KMS-11 (cell line): ENCODE results near the gene RSF1.
"Not testable (repeated sequence)": the region's sequence is repeated elsewhere in the genome, so short reads cannot be mapped to it uniquely, and the experiment has no call there.

ENCODE experiments used
- H2AFZ ChIP-seq: fragments of 200-600 bp; sonication (generic); 2 replicates; pipeline ENCODE4 v1.6.1; 2016; ENCODE audit warnings: antibody characterized with exemption, mixed run types, low read depth
- H3K27ac ChIP-seq: fragments of 200-600 bp; sonication (generic); 2 replicates; pipeline ENCODE4 v1.6.1; 2016; ENCODE audit warnings: mild to moderate bottlenecking, mixed run types
- H3K27me3 ChIP-seq: fragments of 200-600 bp; sonication (generic); 2 replicates; pipeline ENCODE4 v1.6.1; 2017; ENCODE audit warnings: mild to moderate bottlenecking, low read depth, mixed run types, moderate library complexity; ENCODE audit not compliant: insufficient read depth
- H3K36me3 ChIP-seq: fragments of 200-600 bp; sonication (generic); 2 replicates; pipeline ENCODE4 v1.6.1; 2017; ENCODE audit warnings: mild to moderate bottlenecking, mixed run types; ENCODE audit not compliant: insufficient read depth
- H3K4me1 ChIP-seq: fragments of 200-600 bp; sonication (generic); 2 replicates; pipeline ENCODE4 v1.6.1; 2016; ENCODE audit warnings: mild to moderate bottlenecking, low read depth, mixed run types; ENCODE audit not compliant: poor library complexity, severe bottlenecking
- H3K4me2 ChIP-seq: fragments of 200-600 bp; sonication (generic); 2 replicates; pipeline ENCODE4 v1.7.0; 2016; ENCODE audit warnings: mild to moderate bottlenecking, mixed run types
- H3K4me3 ChIP-seq: fragments of 200-600 bp; sonication (generic); IDR thresholded peaks from 2 replicates; pipeline ENCODE4 v1.6.1; 2017; ENCODE audit warnings: low read depth, low read length, mixed read lengths; ENCODE audit not compliant: insufficient read depth
- H3K79me2 ChIP-seq: fragments of 200-600 bp; sonication (generic); 2 replicates; pipeline ENCODE4 v1.6.1; 2016; ENCODE audit warnings: low read depth, mixed run types; ENCODE audit not compliant: insufficient read depth
- H3K9ac ChIP-seq: fragments of 200-600 bp; sonication (generic); 2 replicates; pipeline ENCODE4 v1.6.1; 2016; ENCODE audit warnings: mild to moderate bottlenecking, mixed run types
- H4K20me1 ChIP-seq: fragments of 200-600 bp; sonication (generic); 2 replicates; pipeline ENCODE4 v1.6.1; 2016; ENCODE audit warnings: mild to moderate bottlenecking, mixed run types; ENCODE audit not compliant: insufficient read depth
- TF ChIP-seq, protein P1 (sequence below): fragments of 200-600 bp; sonication (generic); conservative IDR thresholded peaks from 2 replicates; pipeline ENCODE4 v1.6.1; 2017; ENCODE audit warnings: low read depth, mild to moderate bottlenecking, antibody characterized with exemption, low read length, moderate library complexity, mixed read lengths

The RSF1 gene

DNA sequence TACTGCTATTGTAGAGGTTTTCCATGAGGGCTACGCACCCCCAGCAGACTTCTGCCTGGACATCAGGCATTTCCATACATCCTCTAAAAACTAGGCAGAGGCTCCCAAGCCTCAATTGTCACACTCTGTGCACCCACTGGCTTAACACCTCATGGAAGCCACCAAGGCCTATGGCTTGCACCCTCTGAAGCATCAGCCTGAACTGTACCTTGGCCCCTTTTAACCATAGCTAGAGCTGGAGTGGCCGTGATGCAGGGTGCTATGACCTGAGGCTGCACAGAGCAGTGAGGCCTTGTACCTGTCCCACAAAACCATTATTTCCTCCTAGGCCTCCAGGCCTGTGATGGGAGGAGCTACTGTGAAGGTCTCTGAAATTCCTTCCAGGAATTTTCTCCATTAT, 34.3 kb upstream of the RSF1 start:
- TF ChIP-seq, protein P1, sequence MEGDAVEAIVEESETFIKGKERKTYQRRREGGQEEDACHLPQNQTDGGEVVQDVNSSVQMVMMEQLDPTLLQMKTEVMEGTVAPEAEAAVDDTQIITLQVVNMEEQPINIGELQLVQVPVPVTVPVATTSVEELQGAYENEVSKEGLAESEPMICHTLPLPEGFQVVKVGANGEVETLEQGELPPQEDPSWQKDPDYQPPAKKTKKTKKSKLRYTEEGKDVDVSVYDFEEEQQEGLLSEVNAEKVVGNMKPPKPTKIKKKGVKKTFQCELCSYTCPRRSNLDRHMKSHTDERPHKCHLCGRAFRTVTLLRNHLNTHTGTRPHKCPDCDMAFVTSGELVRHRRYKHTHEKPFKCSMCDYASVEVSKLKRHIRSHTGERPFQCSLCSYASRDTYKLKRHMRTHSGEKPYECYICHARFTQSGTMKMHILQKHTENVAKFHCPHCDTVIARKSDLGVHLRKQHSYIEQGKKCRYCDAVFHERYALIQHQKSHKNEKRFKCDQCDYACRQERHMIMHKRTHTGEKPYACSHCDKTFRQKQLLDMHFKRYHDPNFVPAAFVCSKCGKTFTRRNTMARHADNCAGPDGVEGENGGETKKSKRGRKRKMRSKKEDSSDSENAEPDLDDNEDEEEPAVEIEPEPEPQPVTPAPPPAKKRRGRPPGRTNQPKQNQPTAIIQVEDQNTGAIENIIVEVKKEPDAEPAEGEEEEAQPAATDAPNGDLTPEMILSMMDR = no peak
- H3K79me2 ChIP-seq = no peaks in the 10 kb centered on the region
- no peak overlapping the region for H3K4me3 ChIP-seq
- no peaks in the 10 kb centered on the region for H3K4me1 ChIP-seq
- H4K20me1 ChIP-seq = no peaks in the 10 kb centered on the region
- H3K36me3 ChIP-seq = no peaks in the 10 kb centered on the region
- H2AFZ ChIP-seq = no peak overlapping the region
- H3K9ac ChIP-seq = no peak overlapping the region
- no peak overlapping the region for H3K27ac ChIP-seq
- no peaks in the 10 kb centered on the region for H3K27me3 ChIP-seq
- no peak overlapping the region for H3K4me2 ChIP-seq

DNA sequence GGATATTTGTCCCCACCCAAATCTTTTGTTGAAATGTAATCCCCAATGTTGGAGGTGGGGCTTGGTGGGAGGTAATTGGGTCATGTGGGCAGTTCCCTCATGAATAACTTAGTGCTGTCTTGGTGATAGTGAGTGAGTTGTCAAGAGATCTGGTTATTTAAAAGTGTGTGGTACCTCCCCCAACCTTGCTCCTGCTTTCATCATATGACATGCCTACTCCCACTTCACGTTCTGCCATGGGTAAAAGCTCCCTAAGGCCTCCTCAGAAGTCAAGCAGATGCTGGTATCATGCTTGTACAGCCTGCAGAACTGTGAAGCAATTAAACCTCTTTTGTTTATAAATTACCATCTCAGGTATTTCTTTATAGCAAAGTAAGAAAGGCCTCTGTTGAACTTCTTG, 31.0 kb upstream of the RSF1 start:
- TF ChIP-seq, protein P1 = no peak
- Histone ChIP-seq H3K27me3 (no peaks in the 10 kb centered on the region), H3K4me3 (no peak overlapping the region), H3K9ac (no peak overlapping the region), H4K20me1 (no peaks in the 10 kb centered on the region), H3K4me1 (no peaks in the 10 kb centered on the region), H3K79me2 (no peaks in the 10 kb centered on the region), H3K36me3 (no peaks in the 10 kb centered on the region), H3K4me2 (no peak overlapping the region), H2AFZ (no peak overlapping the region), H3K27ac (no peak overlapping the region)

DNA sequence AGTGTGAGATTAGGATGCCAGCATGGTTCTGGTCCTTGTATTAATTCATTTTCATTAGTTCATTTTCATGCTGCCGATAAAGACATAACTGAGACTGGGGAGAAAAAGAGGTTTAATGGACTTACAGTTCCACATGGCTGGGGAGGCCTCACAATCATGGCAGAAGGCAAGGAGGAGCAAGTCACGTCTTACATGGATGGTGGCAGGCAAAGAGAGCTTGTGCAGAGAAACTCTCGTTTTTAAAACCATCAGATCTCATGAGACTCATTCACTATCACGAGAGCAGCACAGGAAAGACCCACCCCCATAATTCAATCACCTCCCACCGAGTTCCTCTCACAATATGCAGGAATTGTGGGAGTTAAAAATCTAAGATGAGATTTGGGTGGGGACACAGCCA, 23.2 kb upstream of the RSF1 start:
- H3K4me3 ChIP-seq, H3K4me2 ChIP-seq, H3K4me1 ChIP-seq, H3K27me3 ChIP-seq, H3K9ac ChIP-seq, H3K79me2 ChIP-seq, H2AFZ ChIP-seq, H4K20me1 ChIP-seq, H3K27ac ChIP-seq, H3K36me3 ChIP-seq: not testable (repeated sequence)

DNA sequence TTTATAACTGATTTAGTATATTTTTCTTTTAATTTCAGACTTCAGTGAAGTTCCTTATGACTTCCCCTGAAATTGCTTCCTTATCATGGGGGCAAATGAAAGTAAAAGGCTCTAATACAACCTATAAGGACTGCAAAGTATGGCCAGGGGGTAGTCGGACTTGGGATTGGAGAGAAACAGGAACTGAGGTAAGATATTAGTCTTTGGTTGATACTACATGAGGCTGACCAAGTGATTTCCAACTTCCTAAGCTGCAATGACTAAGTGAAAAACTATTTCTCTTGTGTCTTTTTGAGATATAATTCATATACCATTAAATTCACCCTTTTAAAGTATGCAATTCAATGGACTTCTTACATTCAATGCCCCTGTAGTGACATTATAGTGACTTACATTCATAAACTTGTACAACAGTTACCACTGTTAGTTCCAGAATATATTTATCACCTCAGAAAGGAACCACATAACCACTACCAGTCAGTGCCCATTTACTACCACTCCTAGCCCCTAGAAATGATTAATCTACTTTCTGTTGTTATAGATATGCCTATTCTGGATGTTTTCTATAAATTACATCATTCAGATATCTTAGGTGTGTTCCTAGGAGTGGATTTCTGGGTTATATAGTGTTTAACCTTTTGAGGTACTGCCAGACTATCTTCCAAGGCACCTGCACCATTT, 22.1 kb upstream of the RSF1 start:
- H3K36me3 ChIP-seq = no peaks in the 10 kb centered on the region

DNA sequence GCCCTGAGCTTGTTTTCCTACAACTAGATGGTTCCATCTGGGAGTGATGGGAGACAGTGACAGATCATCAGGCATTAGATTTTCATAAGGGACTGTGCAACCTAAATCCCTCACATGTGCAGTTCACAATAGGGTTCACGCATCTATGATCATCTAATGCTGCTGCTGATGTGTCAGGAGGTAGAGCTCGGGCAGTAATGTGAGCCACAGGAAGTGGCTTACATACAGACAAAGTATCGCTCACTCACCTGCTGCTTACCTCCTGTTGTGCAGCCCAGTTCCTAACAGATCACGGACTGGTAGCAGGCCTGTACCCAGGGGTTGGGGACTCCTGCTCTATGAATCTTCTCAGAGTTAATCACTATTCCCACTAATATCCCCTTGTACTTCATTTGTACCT, 12.8 kb upstream of the RSF1 start:
- Histone ChIP-seq H3K4me1 (no peaks in the 10 kb centered on the region), H3K4me3 (no peak overlapping the region), H3K27me3 (no peaks in the 10 kb centered on the region), H2AFZ (no peak overlapping the region), H3K9ac (no peak overlapping the region), H3K27ac (no peak overlapping the region), H3K36me3 (no peaks in the 10 kb centered on the region), H3K4me2 (no peak overlapping the region), H3K79me2 (no peaks in the 10 kb centered on the region), H4K20me1 (no peaks in the 10 kb centered on the region)
- TF ChIP-seq, protein P1 = no peak

More for the DNA sequence above, 22.1 kb upstream of the RSF1 start:
- H3K27me3 ChIP-seq = no peaks in the 10 kb centered on the region
- no peaks in the 10 kb centered on the region for H3K4me1 ChIP-seq
- H3K27ac ChIP-seq = no peak overlapping the region
- no peaks in the 10 kb centered on the region for H3K79me2 ChIP-seq
- no peak overlapping the region for H3K9ac ChIP-seq
- no peaks in the 10 kb centered on the region for H4K20me1 ChIP-seq
- TF ChIP-seq, protein P1 = no peak
- no peak overlapping the region for H3K4me3 ChIP-seq
- H2AFZ ChIP-seq = no peak overlapping the region
- no peak overlapping the region for H3K4me2 ChIP-seq
